ACHN (cell line): ENCODE data around the gene CFAP100.

ENCODE experiments used
- DNase-seq: peaks from one replicate; pipeline ENCODE4 v3.0.0-alpha.2; 2015
- in situ Hi-C: cut with HindIII; loops from 2 replicates; pipeline ENCODE4 v1.10.0; 2017; ENCODE audit warnings: low sequenced_read_pairs, low pct_ligation_motif_present, low pct_unique_long_range_greater_than_20kb

Gene CFAP100

DNA sequence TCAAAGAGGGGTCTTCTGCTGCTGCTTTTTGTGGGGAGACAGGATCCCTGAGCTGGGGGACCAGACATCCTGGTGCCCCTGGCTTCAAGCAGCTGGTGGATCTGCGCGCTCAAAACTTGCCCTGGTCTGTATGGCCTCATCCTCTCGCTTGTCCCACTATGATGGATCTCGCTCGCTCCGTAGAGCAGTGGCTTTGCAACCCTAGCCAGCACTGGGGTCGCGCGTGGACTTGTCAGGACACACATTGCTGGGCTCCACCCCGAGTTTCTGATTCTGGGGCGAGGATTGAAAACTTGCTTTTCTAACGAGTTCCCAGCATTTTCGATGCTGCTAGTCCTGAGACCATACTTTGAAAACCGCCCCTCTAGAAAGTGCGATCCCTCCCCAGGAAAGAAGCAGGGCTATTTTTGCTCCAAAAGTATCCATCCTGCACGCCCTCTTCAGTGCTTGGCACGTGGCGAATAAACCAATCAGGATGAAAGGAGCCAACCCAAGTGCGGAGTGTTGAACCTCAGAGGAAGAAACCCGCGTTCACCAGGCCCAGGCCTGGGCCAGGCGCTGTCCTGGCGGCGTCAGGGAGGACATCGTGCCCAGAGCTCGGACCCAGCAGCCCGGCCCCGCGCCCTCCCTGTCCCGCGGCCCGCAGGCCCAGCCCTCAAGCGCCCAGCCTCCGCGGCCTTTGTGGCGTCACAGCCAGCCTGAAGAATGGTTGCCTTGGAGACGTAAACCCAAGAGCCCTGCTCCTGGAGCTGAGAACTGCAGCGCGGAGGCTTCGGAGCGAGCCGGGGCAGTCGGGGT is at the start of gene CFAP100:
Gene CFAP100 (plus strand): TSS at position 731 of the 798 bp plus-strand sequence. CDS start 1,092 bp downstream, outside the sequence.
- DNase-seq: no peak
- in situ Hi-C loops: no loop called here

- in situ Hi-C loops: no loop called here
- no peak for DNase-seq
Observed at GRCh38 chr3:126345231-126345630, 49.5 kb upstream of the CFAP100 start.

- in situ Hi-C loops: no loop called here
- DNase-seq: no peak
Observed at GRCh38 chr3:126345641-126346460, 48.9 kb upstream of the CFAP100 start.

- no peak for DNase-seq
- in situ Hi-C loops: no loop called here
Observed at GRCh38 chr3:126346466-126346865, 48.2 kb upstream of the CFAP100 start.

- in situ Hi-C loops: no loop called here
- DNase-seq: no peak
Observed at GRCh38 chr3:126347543-126348161, 47.1 kb upstream of the CFAP100 start.

DNA sequence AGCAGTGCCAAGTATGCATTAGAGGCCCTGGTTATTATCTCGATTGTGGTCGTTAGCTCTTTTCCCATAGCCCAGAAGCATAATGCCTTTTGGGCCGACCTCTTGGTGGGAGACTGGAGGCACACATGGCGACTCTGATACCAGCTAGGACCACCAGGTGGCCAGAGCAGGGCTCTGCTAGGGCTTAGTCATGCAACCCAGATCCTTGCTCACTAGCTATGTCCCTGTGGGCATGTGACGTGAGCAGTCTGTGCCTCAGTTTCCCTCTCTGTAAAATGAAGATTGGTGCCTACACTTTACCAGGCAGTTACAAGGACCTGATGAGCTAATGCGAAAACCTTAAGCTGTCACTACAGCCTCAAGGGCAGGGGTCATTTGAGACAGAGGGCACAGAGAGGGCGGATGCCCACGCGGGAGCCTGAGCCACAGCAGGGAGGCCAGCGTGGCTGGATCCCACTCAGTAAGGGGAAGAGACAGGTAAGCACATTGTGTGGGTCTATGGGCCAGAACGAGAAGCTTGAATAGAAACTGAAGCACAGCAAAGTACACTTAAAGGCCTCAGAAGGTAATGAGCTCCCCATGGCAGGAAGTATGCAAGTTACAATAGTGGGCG is 46.3 kb upstream of the CFAP100 start:
- DNase-seq: no peak
- in situ Hi-C loops: no loop called here

DNA sequence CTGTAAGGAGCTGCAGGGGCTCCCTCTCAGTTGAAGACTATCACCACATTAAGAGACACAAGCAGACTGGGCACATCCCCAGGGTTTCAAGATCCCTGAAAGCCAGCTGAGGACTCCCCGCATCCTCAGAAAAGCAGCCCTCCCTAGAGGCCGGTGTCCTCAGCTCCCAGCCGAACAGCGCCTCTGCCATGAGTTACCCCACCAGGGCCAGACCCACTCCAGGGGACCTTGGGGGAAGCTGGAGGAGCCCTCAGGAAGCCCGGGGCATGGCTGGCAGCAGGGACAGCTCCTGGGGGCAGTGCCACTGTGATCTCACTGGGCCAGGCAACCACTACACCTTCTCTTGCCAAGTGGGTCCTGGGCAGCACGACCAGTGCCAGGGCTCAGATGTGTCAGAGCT is 45.6 kb upstream of the CFAP100 start:
- in situ Hi-C loops: no loop called here

DNA sequence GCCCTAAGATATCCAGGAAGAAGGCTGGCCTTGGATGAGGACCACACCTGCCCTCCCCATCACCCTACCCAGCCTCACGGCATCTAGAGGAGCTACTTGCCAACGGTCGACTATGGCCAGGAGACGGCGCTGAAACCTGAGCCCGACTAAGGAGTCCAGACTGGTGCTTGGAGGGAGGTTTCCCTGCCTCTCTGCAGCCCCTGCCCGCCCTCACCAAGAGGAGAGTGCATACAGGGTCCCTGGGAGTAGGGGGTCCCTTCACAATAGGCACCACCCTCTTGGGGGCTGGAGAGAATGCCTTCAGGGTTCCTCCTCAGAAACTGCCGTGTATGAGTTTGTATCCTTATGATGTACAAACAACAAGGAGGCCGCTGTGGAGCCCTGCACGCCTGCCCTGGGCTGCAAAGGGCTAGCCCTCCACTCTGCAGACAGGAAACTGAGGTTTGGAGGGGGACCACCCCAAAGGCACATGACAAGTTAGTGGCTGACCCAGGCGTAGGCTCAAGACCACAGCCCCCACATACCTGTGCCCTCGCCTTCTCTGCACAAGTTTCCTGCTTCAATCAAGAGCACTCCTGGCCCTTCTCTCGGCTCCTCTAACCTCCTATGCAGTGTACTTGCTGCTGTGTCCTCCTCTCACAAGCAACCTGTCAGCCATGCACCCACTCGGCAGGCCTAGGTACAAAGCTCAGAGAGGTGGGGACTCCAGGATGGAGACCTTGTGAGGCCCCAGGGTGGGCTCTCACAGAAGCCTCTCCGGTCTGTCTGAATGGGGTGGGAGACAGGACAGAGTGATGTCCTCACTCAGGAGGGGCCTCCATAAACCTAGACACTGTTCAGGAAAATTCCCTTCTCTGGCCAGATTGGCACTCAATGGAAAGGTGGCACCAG is 44.9 kb upstream of the CFAP100 start:
- no peak for DNase-seq
- in situ Hi-C loops: no loop called here

More for the DNA sequence above, 45.6 kb upstream of the CFAP100 start:
- DNase-seq: no peak

DNA sequence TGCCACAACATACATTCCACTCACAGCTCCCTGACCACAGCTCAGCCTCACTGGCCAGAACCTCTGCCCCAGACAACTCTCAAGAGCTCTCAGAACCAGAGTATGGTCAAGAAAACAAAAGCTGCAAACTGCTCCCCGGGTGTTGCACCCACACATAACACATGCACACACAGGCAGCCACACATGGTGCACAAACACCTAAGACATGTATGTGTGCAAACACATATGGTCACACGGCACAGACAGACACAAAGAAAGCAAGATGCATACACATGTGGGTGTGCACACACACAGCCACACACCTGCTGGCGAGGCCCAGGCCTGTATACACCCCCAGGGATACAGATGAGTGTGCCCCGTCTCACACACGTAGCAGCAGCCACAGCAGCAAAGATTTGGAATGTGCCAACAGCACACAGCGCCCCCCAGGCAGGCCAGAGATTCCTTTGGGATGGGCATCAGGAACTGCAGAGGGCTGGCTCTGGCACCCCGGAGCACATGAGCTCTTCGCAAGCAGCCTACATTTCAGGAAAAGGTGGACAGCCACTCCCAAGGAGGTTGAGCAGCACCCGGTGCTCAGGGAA is 44.1 kb upstream of the CFAP100 start:
- no peak for DNase-seq
- in situ Hi-C loops: no loop called here

- no peak for DNase-seq
- in situ Hi-C loops: no loop called here
Observed at GRCh38 chr3:126351086-126351770, 43.5 kb upstream of the CFAP100 start.

GRCh38 chr3:126351771-126352475 is 42.8 kb upstream of the CFAP100 start:
- in situ Hi-C loops: no loop called here
- DNase-seq: no peak

- no peak for DNase-seq
- in situ Hi-C loops: no loop called here
Observed at GRCh38 chr3:126352476-126353454, 41.9 kb upstream of the CFAP100 start.

GRCh38 chr3:126353694-126354321 is 40.9 kb upstream of the CFAP100 start:
- in situ Hi-C loops: no loop called here

GRCh38 chr3:126354776-126355175 is 39.9 kb upstream of the CFAP100 start:
- no peak for DNase-seq
- in situ Hi-C loops: no loop called here

More at GRCh38 chr3:126353694-126354321, 40.9 kb upstream of the CFAP100 start:
- DNase-seq: no peak

- no peak for DNase-seq
- in situ Hi-C loops: no loop called here
Observed at GRCh38 chr3:126355251-126355650, 39.5 kb upstream of the CFAP100 start.
